ENCODE measurements around the gene TCF12. TPM values are rescaled to one million over a fixed set of nuclear protein-coding genes. Genes with fewer than 3 reads are reported as not detected.

The TCF12 gene
- total RNA-seq, 1 donor from 2014 or later: 149 TPM

- H3K4me1 Mint-ChIP-seq: peaks cover 11% of the 10 kb centered on the region
- Histone ChIP-seq H3F3A (ENCODE audit: low read depth) (no peaks in the 10 kb centered on the region), H3K4me2 (no peak overlapping the region), H3K9me3 (ENCODE audit: low read depth) (no peaks in the 10 kb centered on the region), H4K20me1 (ENCODE audit: low read depth) (peaks cover 97% of the 10 kb centered on the region), H3K4me1 (peaks cover 43% of the 10 kb centered on the region), H3K79me2 (ENCODE audit: low read depth) (peaks cover 100% of the 10 kb centered on the region), H3K36me3 (no peaks in the 10 kb centered on the region), H2AFZ (replicated peaks) (no peak overlapping the region), H3K9ac (no peak overlapping the region), H3K4me3 (no peak overlapping the region), H3K27ac (no peak overlapping the region), H3K27me3 (no peaks in the 10 kb centered on the region)
- peaks cover 14% of the 10 kb centered on the region for H3K36me3 Mint-ChIP-seq
- H3K4me3 Mint-ChIP-seq: no peak overlapping the region
- H3K9me3 Mint-ChIP-seq: peaks cover 5% of the 10 kb centered on the region
- DNase-seq (ENCODE audit: low spot score): no peak
- H3K27ac Mint-ChIP-seq: no peak overlapping the region
- peaks cover 2% of the 10 kb centered on the region for H3K27me3 Mint-ChIP-seq (ENCODE audit: insufficient read depth, low read depth)
- TF ChIP-seq CTCF (IDR thresholded peaks at IDR 0.05) (no peak), EZH2phosphoT487 (IDR thresholded peaks at IDR 0.05) (no peak), EZH2 (IDR thresholded peaks at IDR 0.05) (no peak)
Observed at GRCh38 chr15:57034613-57035012, 116.2 kb downstream of the TCF12 start.

DNA sequence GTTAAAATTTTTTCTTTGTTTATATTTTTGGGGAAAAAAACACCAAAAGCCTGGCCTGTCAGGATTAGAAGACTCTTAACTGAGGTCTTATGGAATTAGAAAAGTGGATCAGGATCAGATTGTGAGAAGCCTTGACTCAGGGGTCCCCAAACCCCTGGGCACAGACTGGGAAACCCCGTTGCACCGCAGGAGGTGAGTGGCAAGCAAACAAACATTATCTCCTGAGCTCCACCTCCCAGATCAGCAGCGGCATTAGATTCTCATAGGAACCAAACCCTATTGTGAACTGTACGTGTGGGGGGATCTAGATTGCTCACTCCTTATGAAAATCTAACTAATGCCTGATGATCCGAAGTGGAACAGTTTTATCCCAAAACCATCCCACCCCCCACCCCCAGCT, 117.2 kb downstream of the TCF12 start:
- no peak overlapping the region for H3K4me3 ChIP-seq
- no peaks in the 10 kb centered on the region for H3K36me3 ChIP-seq
- H3K9ac ChIP-seq: no peak overlapping the region
- H3K4me1 ChIP-seq: peaks cover 51% of the 10 kb centered on the region
- no peaks in the 10 kb centered on the region for H3K27me3 ChIP-seq
- peak; percentile 30 for DNase-seq (ENCODE audit: low spot score)
- Mint-ChIP-seq H3K4me3 (no peak overlapping the region), H3K27ac (no peak overlapping the region), H3K9me3 (peaks cover 5% of the 10 kb centered on the region), H3K4me1 (peaks cover 11% of the 10 kb centered on the region), H3K36me3 (peaks cover 14% of the 10 kb centered on the region), H3K27me3 (ENCODE audit: insufficient read depth, low read depth) (peaks cover 2% of the 10 kb centered on the region)
- TF ChIP-seq EZH2phosphoT487 (IDR thresholded peaks at IDR 0.05) (no peak), CTCF (IDR thresholded peaks at IDR 0.05) (no peak), EZH2 (IDR thresholded peaks at IDR 0.05) (no peak)
- H3K9me3 ChIP-seq (ENCODE audit: low read depth): no peaks in the 10 kb centered on the region
- peaks cover 100% of the 10 kb centered on the region for H3K79me2 ChIP-seq (ENCODE audit: low read depth)
- H3K4me2 ChIP-seq: peak overlapping the region; percentile 19
- H3F3A ChIP-seq (ENCODE audit: low read depth): no peaks in the 10 kb centered on the region
- peak overlapping the region; percentile 33 for H3K27ac ChIP-seq
- no peak overlapping the region for H2AFZ ChIP-seq (replicated peaks)
- peaks cover 96% of the 10 kb centered on the region for H4K20me1 ChIP-seq (ENCODE audit: low read depth)

- Histone ChIP-seq H3K9ac (no peak overlapping the region), H3K79me2 (ENCODE audit: low read depth) (peaks cover 100% of the 10 kb centered on the region), H3K4me1 (peaks cover 51% of the 10 kb centered on the region), H3F3A (ENCODE audit: low read depth) (no peaks in the 10 kb centered on the region), H4K20me1 (ENCODE audit: low read depth) (peaks cover 96% of the 10 kb centered on the region), H3K27me3 (no peaks in the 10 kb centered on the region), H3K4me2 (peak overlapping the region; percentile 19), H3K4me3 (no peak overlapping the region), H3K9me3 (ENCODE audit: low read depth) (no peaks in the 10 kb centered on the region), H3K36me3 (no peaks in the 10 kb centered on the region), H2AFZ (replicated peaks) (no peak overlapping the region), H3K27ac (peak overlapping the region; percentile 33)
- DNase-seq (ENCODE audit: low spot score): no peak
- Mint-ChIP-seq H3K27ac (no peak overlapping the region), H3K4me1 (peaks cover 7% of the 10 kb centered on the region), H3K4me3 (no peak overlapping the region), H3K27me3 (ENCODE audit: insufficient read depth, low read depth) (peaks cover 2% of the 10 kb centered on the region), H3K9me3 (peaks cover 5% of the 10 kb centered on the region), H3K36me3 (peaks cover 14% of the 10 kb centered on the region)
- no peak for TF ChIP-seq EZH2phosphoT487 (IDR thresholded peaks at IDR 0.05)
- no peak for TF ChIP-seq CTCF (IDR thresholded peaks at IDR 0.05)
- no peak for TF ChIP-seq EZH2 (IDR thresholded peaks at IDR 0.05)
Observed at GRCh38 chr15:57036352-57036751, 117.9 kb downstream of the TCF12 start.
